ENCODE results near the gene FAM241A.

The FAM241A gene

DNA sequence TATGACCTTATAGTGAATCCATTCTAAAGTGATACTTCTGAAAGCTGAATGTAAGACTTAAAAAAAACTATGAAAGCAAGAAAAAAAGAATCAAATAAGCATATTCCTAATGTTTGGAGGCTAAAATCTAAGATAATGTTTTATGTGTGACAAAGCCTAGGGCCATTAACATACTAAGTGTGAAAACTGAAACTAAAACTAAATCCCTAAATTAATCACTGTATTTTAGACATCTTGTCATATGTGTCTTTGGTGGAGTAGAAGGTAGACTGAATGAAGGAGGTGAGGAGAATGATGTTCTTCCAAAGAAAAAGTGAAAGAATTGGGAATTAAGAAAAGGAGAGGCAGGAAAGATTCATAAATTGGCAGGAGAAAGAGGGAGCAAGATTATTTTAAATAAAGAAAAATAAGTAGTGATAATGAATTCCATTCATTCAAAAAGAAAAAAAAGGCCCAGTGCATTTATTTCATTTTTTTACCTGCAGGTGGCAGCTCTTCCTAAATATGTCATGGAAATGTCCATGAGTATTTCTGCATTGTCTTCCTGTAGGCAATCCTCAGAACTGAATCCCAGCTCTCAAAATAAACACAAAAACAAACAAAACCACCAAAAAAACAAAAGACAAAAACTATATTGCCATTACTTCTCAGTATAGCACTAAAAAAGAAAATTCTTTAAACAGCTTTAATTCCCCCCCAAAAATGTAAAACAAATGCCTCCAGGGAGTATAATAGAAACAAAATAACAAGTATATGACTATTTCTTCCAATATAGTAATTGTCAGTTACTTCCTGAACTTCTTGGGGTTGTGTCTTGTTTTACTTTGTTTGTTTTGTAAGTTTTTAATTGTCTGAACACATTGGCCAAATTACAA is 69.4 kb downstream of the FAM241A start:
- TF ChIP-seq EGR1 (IDR thresholded peaks at IDR 0.05) (no peak), RAD21 (IDR thresholded peaks at IDR 0.05; ENCODE audit: low read depth) (peak; percentile 54)

DNA sequence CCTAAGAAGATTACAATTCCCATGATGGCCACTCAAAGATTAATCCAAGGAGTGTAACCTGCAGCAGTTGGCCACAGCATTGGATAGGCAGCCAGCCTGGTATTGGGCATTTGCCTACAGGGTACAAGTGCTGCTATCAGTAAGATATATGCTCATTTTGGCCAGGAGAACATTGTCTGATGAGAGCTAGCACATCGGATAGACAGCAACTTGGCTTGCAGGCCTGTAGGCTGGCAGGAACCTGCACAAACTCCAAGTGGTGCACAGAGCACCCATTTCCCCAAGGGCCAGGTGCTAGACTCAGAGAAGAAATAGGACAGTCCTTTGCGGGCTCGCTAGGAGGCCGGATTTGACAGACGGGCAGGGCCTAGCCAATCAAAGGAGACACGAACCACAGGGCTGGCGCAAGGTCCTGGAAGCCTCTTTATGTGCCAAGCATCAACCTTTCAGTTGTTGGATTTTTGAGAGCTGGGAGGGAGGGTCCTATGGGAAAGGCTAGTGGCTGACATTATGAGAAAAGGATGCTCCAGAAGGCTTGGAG is 74.6 kb downstream of the FAM241A start:
- TF ChIP-seq, protein P1, sequence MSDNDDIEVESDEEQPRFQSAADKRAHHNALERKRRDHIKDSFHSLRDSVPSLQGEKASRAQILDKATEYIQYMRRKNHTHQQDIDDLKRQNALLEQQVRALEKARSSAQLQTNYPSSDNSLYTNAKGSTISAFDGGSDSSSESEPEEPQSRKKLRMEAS (IDR thresholded peaks at IDR 0.05), result no peak
- TF ChIP-seq FOXM1 (IDR thresholded peaks at IDR 0.05; ENCODE audit: borderline replicate concordance, low read depth), result no peak
- TF ChIP-seq CEBPB (IDR thresholded peaks at IDR 0.05), result no peak
- TF ChIP-seq NFIC (IDR thresholded peaks at IDR 0.05), result no peak

DNA sequence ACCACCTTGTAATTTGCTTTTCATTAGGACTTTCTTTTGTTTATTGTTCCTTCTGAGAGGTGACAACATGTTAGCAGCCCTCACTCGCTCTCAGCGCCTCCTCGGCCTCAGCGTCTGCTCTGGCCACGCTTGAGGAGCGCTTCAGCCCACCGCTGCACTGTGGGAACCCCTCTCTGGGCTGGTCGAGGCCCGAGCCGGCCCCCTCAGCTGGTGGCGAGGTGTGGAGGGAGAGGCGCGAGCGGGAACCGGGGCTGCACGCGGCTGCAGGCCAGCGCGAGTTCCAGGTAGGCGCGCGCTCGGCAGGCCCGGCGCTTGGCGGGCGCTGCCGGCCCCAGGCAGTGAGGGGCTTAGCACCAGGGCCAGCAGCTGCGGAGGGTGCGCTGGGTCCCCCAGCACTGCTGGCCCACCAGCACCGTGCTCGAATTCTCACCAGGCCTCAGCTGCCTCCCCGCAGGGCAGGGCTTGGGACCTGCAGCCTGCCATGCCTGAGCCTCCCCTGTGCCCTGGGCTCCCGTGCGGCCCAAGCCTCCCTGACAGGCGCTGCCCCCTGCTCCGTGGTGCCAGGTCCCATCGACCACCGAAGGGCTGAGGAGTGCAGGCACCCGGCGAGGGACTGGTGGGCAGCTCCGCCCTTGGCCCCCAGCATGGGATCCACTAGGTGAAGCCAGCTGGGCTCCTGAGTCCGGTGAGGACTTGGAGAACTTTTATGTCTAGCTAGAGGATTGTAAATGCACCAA is 77.1 kb downstream of the FAM241A start:
- TF ChIP-seq RAD21 (IDR thresholded peaks at IDR 0.05; ENCODE audit: low read depth) (no peak), TEAD4 (IDR thresholded peaks at IDR 0.05) (no peak), CEBPB (IDR thresholded peaks at IDR 0.05) (no peak), TCF12 (IDR thresholded peaks at IDR 0.05; ENCODE audit: low read depth) (no peak), ZBTB7A (IDR thresholded peaks at IDR 0.05; ENCODE audit: low read depth) (no peak), NFIC (IDR thresholded peaks at IDR 0.05) (no peak), YY1 (IDR thresholded peaks at IDR 0.05; ENCODE audit: low read depth) (no peak), FOXM1 (IDR thresholded peaks at IDR 0.05; ENCODE audit: borderline replicate concordance, low read depth) (no peak), CREB1 (IDR thresholded peaks at IDR 0.05; ENCODE audit: low read depth) (no peak), EP300 (IDR thresholded peaks at IDR 0.05; ENCODE audit: borderline replicate concordance) (no peak), EGR1 (IDR thresholded peaks at IDR 0.05) (no peak), TAF1 (IDR thresholded peaks at IDR 0.05; ENCODE audit: low read depth) (no peak)
- TF ChIP-seq, protein P2, sequence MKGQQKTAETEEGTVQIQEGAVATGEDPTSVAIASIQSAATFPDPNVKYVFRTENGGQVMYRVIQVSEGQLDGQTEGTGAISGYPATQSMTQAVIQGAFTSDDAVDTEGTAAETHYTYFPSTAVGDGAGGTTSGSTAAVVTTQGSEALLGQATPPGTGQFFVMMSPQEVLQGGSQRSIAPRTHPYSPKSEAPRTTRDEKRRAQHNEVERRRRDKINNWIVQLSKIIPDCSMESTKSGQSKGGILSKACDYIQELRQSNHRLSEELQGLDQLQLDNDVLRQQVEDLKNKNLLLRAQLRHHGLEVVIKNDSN (IDR thresholded peaks at IDR 0.05), result no peak
- TF ChIP-seq, protein P1 (IDR thresholded peaks at IDR 0.05), result no peak
- TF ChIP-seq, protein P3, sequence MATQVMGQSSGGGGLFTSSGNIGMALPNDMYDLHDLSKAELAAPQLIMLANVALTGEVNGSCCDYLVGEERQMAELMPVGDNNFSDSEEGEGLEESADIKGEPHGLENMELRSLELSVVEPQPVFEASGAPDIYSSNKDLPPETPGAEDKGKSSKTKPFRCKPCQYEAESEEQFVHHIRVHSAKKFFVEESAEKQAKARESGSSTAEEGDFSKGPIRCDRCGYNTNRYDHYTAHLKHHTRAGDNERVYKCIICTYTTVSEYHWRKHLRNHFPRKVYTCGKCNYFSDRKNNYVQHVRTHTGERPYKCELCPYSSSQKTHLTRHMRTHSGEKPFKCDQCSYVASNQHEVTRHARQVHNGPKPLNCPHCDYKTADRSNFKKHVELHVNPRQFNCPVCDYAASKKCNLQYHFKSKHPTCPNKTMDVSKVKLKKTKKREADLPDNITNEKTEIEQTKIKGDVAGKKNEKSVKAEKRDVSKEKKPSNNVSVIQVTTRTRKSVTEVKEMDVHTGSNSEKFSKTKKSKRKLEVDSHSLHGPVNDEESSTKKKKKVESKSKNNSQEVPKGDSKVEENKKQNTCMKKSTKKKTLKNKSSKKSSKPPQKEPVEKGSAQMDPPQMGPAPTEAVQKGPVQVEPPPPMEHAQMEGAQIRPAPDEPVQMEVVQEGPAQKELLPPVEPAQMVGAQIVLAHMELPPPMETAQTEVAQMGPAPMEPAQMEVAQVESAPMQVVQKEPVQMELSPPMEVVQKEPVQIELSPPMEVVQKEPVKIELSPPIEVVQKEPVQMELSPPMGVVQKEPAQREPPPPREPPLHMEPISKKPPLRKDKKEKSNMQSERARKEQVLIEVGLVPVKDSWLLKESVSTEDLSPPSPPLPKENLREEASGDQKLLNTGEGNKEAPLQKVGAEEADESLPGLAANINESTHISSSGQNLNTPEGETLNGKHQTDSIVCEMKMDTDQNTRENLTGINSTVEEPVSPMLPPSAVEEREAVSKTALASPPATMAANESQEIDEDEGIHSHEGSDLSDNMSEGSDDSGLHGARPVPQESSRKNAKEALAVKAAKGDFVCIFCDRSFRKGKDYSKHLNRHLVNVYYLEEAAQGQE (IDR thresholded peaks at IDR 0.05; ENCODE audit: low read depth), result no peak

DNA sequence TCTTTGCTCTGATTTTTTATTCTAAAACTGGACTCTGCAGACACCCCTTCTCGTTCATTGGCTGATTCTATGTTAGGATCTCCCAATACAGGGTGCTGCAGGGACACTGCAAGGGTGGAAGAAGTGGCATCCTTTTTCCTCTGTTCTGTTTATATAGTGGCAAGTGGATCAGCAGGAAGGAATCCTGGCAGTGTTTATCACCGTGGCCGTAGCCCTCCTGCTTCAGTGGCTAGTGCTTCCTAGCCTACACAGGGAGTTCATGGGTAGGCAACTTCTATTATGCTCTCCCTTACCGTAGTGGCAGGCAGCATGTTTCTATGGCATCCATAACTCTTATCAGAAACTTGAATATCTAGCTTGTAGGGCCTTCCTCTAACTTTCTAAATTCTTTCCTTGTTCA is 79.9 kb downstream of the FAM241A start:
- TF ChIP-seq RAD21 (IDR thresholded peaks at IDR 0.05; ENCODE audit: low read depth) (no peak), TAF1 (IDR thresholded peaks at IDR 0.05; ENCODE audit: low read depth) (no peak), YY1 (IDR thresholded peaks at IDR 0.05; ENCODE audit: low read depth) (no peak), ZBTB7A (IDR thresholded peaks at IDR 0.05; ENCODE audit: low read depth) (no peak), NFIC (IDR thresholded peaks at IDR 0.05) (no peak), FOXM1 (IDR thresholded peaks at IDR 0.05; ENCODE audit: borderline replicate concordance, low read depth) (no peak), TEAD4 (IDR thresholded peaks at IDR 0.05) (no peak), CEBPB (IDR thresholded peaks at IDR 0.05) (no peak)
- TF ChIP-seq, protein P3 (IDR thresholded peaks at IDR 0.05; ENCODE audit: low read depth), result no peak
- TF ChIP-seq, protein P2 (IDR thresholded peaks at IDR 0.05), result no peak

DNA sequence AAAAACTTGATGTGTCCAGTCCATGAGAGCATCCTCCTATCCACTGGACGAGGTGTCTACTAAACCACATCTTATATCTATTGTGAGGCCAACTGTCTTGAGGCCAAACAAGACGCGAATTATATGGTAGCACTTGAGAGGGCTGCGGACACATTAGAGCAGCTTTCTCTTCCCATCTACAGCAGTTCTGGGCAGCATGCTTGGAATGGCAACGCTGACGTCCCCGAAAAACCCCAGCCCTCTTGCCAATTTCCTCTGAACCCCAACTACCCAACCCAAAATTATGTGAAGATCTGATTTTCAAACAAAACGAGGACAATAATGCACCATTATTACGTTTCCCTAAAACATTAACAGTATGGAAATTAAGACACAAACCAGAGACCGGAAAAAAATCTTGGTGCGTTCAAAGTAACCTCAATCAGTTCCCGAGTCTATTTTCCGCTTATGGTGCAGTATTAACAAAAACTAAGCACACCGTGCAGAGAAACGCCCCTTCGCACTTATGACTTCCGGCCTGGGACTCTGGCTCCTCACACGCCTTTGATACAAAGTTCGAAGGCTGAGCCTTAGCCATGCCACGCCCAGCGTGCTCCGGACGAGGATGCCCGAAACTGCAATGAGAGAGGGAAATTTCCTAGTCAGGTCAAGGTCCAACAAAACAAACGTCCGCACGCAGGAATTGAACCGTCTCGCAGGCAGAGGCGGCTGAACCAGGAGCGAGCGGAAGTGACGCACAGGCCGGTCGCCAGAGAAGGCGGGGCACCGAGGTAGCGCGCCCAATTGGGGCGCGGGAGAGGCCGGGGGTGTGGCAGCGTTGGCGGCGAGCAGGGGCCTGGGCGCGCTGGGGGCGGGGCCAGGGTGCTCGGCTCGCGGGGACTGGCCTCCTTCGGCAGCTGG is 85.9 kb downstream of the FAM241A start:
- TF ChIP-seq TCF12 (IDR thresholded peaks at IDR 0.05; ENCODE audit: low read depth), result 0 out of 2 replicates have a peak, but pooled peaks have one; percentile 6
- TF ChIP-seq YY1 (IDR thresholded peaks at IDR 0.05; ENCODE audit: low read depth), result no peak
- TF ChIP-seq, protein P2 (IDR thresholded peaks at IDR 0.05), result no peak
- no peak for TF ChIP-seq FOXM1 (IDR thresholded peaks at IDR 0.05; ENCODE audit: borderline replicate concordance, low read depth)
- TF ChIP-seq ZBTB7A (IDR thresholded peaks at IDR 0.05; ENCODE audit: low read depth), result no peak
- no peak for TF ChIP-seq NFIC (IDR thresholded peaks at IDR 0.05)
- 0 out of 2 replicates have a peak, but pooled peaks have one; percentile 15 for TF ChIP-seq EGR1 (IDR thresholded peaks at IDR 0.05)
- no peak for TF ChIP-seq TEAD4 (IDR thresholded peaks at IDR 0.05)
- peak; percentile 83 for TF ChIP-seq CREB1 (IDR thresholded peaks at IDR 0.05; ENCODE audit: low read depth)
- TF ChIP-seq TAF1 (IDR thresholded peaks at IDR 0.05; ENCODE audit: low read depth), result peak; percentile 68
- TF ChIP-seq RAD21 (IDR thresholded peaks at IDR 0.05; ENCODE audit: low read depth), result no peak
- TF ChIP-seq CEBPB (IDR thresholded peaks at IDR 0.05), result peak; percentile 87
- TF ChIP-seq, protein P3 (IDR thresholded peaks at IDR 0.05; ENCODE audit: low read depth), result 0 out of 2 replicates have a peak, but pooled peaks have one; percentile 0
- TF ChIP-seq, protein P1 (IDR thresholded peaks at IDR 0.05), result peak; percentile 88
- no peak for TF ChIP-seq EP300 (IDR thresholded peaks at IDR 0.05; ENCODE audit: borderline replicate concordance)

Data from Ishikawa (cell line).